ENCODE data around the gene ZNF580.

GRCh38 chr19:55684946-55685681 lies 44.3 kb downstream of the ZNF580 start:
- TF ChIP-seq CTCF (IDR thresholded peaks at IDR 0.05), result no peak
- TF ChIP-seq POLR2A (IDR thresholded peaks at IDR 0.05), result no peak

Measured in heart left ventricle (tissue), 13 donors.